Uterus (tissue), 4 donors: Measurements from ENCODE around the gene PLRG1. TPM values are rescaled to one million over a fixed set of nuclear protein-coding genes. Genes with fewer than 3 reads are reported as not detected.

Experiments
- DNase-seq, 2 donors: peaks; one replicate each; pipeline ENCODE4 v3.0.0-alpha.2; 2019 to 2020
- H3K27ac ChIP-seq, 2 donors: fragments of 200-600 bp; sonication (generic); 1 replicate in 1 of 2; 2 replicates in 1 of 2; pipeline ENCODE4 v1.5.1; 2016 to 2018
- H3K27me3 ChIP-seq, 2 donors: fragments of 200-600 bp; sonication (generic); one replicate each; pipeline ENCODE4 v1.5.1; 2018 to 2019; ENCODE audit warnings: control low read depth in 1 of 2
- H3K36me3 ChIP-seq, 2 donors: fragments of 200-600 bp; sonication (generic); one replicate each; pipeline ENCODE4 v1.5.1; 2019; ENCODE audit warnings: control low read depth in 1 of 2
- H3K4me1 ChIP-seq, 2 donors: fragments of 200-600 bp; sonication (generic); one replicate each; pipeline ENCODE4 v1.5.1; 2018 to 2019; ENCODE audit warnings: control low read depth in 1 of 2
- H3K4me3 ChIP-seq, 2 donors: fragments of 200-600 bp; sonication (generic); 1 replicate in 1 of 2; 2 replicates in 1 of 2; pipeline ENCODE4 v1.5.1; 2018 to 2019; ENCODE audit warnings: mild to moderate bottlenecking in 1 of 2
- H3K9me3 ChIP-seq, 2 donors: fragments of 200-600 bp; sonication (generic); one replicate each; pipeline ENCODE4 v1.5.1; 2019; ENCODE audit warnings: control low read depth in 1 of 2
- CTCF ChIP-seq, 4 experiments: fragments of 200-600 bp in 2 of 4; fragments of 450-650 bp in 2 of 4; sonication (generic) in 2 of 4; IDR thresholded peaks; one replicate each; pipeline ENCODE4 v1.5.1; 2016 to 2019; ENCODE audit warnings: antibody characterized with exemption in 4 of 4, mild to moderate bottlenecking in 2 of 4, moderate library complexity in 1 of 4
- POLR2A ChIP-seq, 2 donors: fragments of 450-650 bp; IDR thresholded peaks; one replicate each; pipeline ENCODE4 v1.6.1; 2016; ENCODE audit warnings: antibody characterized with exemption in 2 of 2, mild to moderate bottlenecking in 1 of 2, moderate library complexity in 1 of 2
- intact Hi-C: fragments of 100-400 bp; cut with DNase I; formaldehyde crosslinking; loops from one replicate; pipeline ENCODE4 v1.15.1; 2023; ENCODE audit warnings: low total_unique reads
- total RNA-seq, 4 donors: library from RNA; depleted of rRNA in 3 of 4; stranded (reverse); fragments of >200 nt in 3 of 4; gene quantifications; one replicate each; pipeline versions ENCODE4 v1.1.0 to v1.2.4, GENCODE V29; 2014 to 2023
- donor health status: DM: yes; HTN: yes; CAD: no.

Gene PLRG1
- total RNA-seq, 4 donors from 2014 or later, result 24.1 to 99.1 (median 85.2) TPM

GRCh38 chr4:154490583-154491340, 59.4 kb downstream of the PLRG1 start:
- Histone ChIP-seq H3K4me3 (peak overlapping the region; percentile 33 to 46), H3K27me3 (no peaks in the 10 kb centered on the region), H3K9me3 (no peaks in the 10 kb centered on the region), H3K27ac (peak overlapping the region; percentile 55 to 70), H3K4me1 (no peaks in the 10 kb centered on the region), H3K36me3 (no peaks in the 10 kb centered on the region)
- intact Hi-C loops, result no loop called here
- peak; percentile 28 to 44 for DNase-seq
- no peak for TF ChIP-seq POLR2A (IDR thresholded peaks at IDR 0.05)
- TF ChIP-seq CTCF (IDR thresholded peaks at IDR 0.05), result no peak

GRCh38 chr4:154490234-154490582, 60.0 kb downstream of the PLRG1 start:
- Histone ChIP-seq H3K4me1 (no peaks in the 10 kb centered on the region), H3K27ac (no peak overlapping the region), H3K9me3 (no peaks in the 10 kb centered on the region), H3K36me3 (no peaks in the 10 kb centered on the region), H3K27me3 (no peaks in the 10 kb centered on the region), H3K4me3 (peak overlapping the region; percentile 33 to 46)
- no peak for TF ChIP-seq POLR2A (IDR thresholded peaks at IDR 0.05)
- no peak for TF ChIP-seq CTCF (IDR thresholded peaks at IDR 0.05)
- DNase-seq, result no peak
- intact Hi-C loops, result no loop called here

- H3K27me3 ChIP-seq, result no peaks in the 10 kb centered on the region
- no peak for DNase-seq
- no peaks in the 10 kb centered on the region for H3K36me3 ChIP-seq
- H3K9me3 ChIP-seq, result no peaks in the 10 kb centered on the region
- no peaks in the 10 kb centered on the region for H3K4me1 ChIP-seq
- H3K4me3 ChIP-seq, result peak overlapping the region in 1 of 2 donors; percentile 33
- intact Hi-C loops, result no loop called here
- H3K27ac ChIP-seq, result no peak overlapping the region
- TF ChIP-seq CTCF (IDR thresholded peaks at IDR 0.05) (no peak), POLR2A (IDR thresholded peaks at IDR 0.05) (no peak)
Observed at GRCh38 chr4:154489558-154490233, 60.5 kb downstream of the PLRG1 start.

- DNase-seq, result no peak
- intact Hi-C loops, result no loop called here
- Histone ChIP-seq H3K27ac (no peak overlapping the region), H3K4me3 (no peak overlapping the region), H3K36me3 (no peaks in the 10 kb centered on the region), H3K9me3 (no peaks in the 10 kb centered on the region), H3K4me1 (no peaks in the 10 kb centered on the region), H3K27me3 (no peaks in the 10 kb centered on the region)
- TF ChIP-seq POLR2A (IDR thresholded peaks at IDR 0.05), result no peak
- no peak for TF ChIP-seq CTCF (IDR thresholded peaks at IDR 0.05)
Observed at GRCh38 chr4:154487145-154487544, 63.1 kb downstream of the PLRG1 start.

GRCh38 chr4:154485127-154485773, 65.0 kb downstream of the PLRG1 start:
- H3K36me3 ChIP-seq, result no peaks in the 10 kb centered on the region
- DNase-seq, result no peak
- TF ChIP-seq POLR2A (IDR thresholded peaks at IDR 0.05) (no peak), CTCF (IDR thresholded peaks at IDR 0.05) (no peak)
- H3K4me1 ChIP-seq, result no peaks in the 10 kb centered on the region
- H3K27me3 ChIP-seq, result no peaks in the 10 kb centered on the region
- H3K27ac ChIP-seq, result no peak overlapping the region
- no peaks in the 10 kb centered on the region for H3K9me3 ChIP-seq
- intact Hi-C loops, result no loop called here
- no peak overlapping the region for H3K4me3 ChIP-seq
